ENCODE measurements around the gene LAMTOR5. TPM values are rescaled to one million over a fixed set of nuclear protein-coding genes. Genes with fewer than 3 reads are reported as not detected.

LAMTOR5 gene
- total RNA-seq, 2 donors from 2014 or later, result 130 to 146 TPM

- no peaks in the 10 kb centered on the region for H3K27me3 ChIP-seq
- H3K9me3 ChIP-seq, result no peaks in the 10 kb centered on the region
- H3K4me1 ChIP-seq, result no peaks in the 10 kb centered on the region
- no peak for TF ChIP-seq CTCF (IDR thresholded peaks at IDR 0.05)
- H3K4me3 ChIP-seq, result no peak overlapping the region
- H3K36me3 ChIP-seq, result no peaks in the 10 kb centered on the region
- intact Hi-C loops (cut with DNase I), result no loop called here
- H3K9ac ChIP-seq (ENCODE audit: low read depth in 2 of 2, low read length in 2 of 2), result no peak overlapping the region
- H3K27ac ChIP-seq, result no peak overlapping the region
- DNase-seq, result no peak
These were observed 27.5 kb upstream of the LAMTOR5 start for GRCh38 chr1:110434946-110435345.

- no peak overlapping the region for H3K4me3 ChIP-seq
- H3K27ac ChIP-seq, result no peak overlapping the region
- no peak for TF ChIP-seq CTCF (IDR thresholded peaks at IDR 0.05)
- no peaks in the 10 kb centered on the region for H3K4me1 ChIP-seq
- H3K9me3 ChIP-seq, result no peaks in the 10 kb centered on the region
- no peak for DNase-seq
- intact Hi-C loops (cut with DNase I), result no loop called here
- no peak overlapping the region for H3K9ac ChIP-seq (ENCODE audit: low read depth in 2 of 2, low read length in 2 of 2)
- H3K27me3 ChIP-seq, result no peaks in the 10 kb centered on the region
- no peaks in the 10 kb centered on the region for H3K36me3 ChIP-seq
These were observed 26.3 kb upstream of the LAMTOR5 start for GRCh38 chr1:110433803-110434202.

GRCh38 chr1:110433213-110433612 is 25.7 kb upstream of the LAMTOR5 start:
- no peak for TF ChIP-seq CTCF (IDR thresholded peaks at IDR 0.05)
- intact Hi-C loops (cut with DNase I), result no loop called here

GRCh38 chr1:110430901-110431300 is 23.4 kb upstream of the LAMTOR5 start:
- Histone ChIP-seq H3K36me3 (no peaks in the 10 kb centered on the region), H3K9me3 (no peaks in the 10 kb centered on the region), H3K27me3 (no peaks in the 10 kb centered on the region), H3K27ac (no peak overlapping the region), H3K4me1 (no peaks in the 10 kb centered on the region), H3K4me3 (no peak overlapping the region), H3K9ac (ENCODE audit: low read depth in 2 of 2, low read length in 2 of 2) (no peak overlapping the region)
- intact Hi-C loops (cut with DNase I), result no loop called here
- TF ChIP-seq CTCF (IDR thresholded peaks at IDR 0.05), result no peak
- no peak for DNase-seq

More at GRCh38 chr1:110433213-110433612, 25.7 kb upstream of the LAMTOR5 start:
- H3K27ac ChIP-seq, result no peak overlapping the region
- no peaks in the 10 kb centered on the region for H3K9me3 ChIP-seq
- H3K9ac ChIP-seq (ENCODE audit: low read depth in 2 of 2, low read length in 2 of 2), result no peak overlapping the region
- no peaks in the 10 kb centered on the region for H3K4me1 ChIP-seq
- no peaks in the 10 kb centered on the region for H3K36me3 ChIP-seq
- H3K27me3 ChIP-seq, result no peaks in the 10 kb centered on the region
- no peak overlapping the region for H3K4me3 ChIP-seq
- no peak for DNase-seq

- intact Hi-C loops (cut with DNase I), result no loop called here
- H3K9me3 ChIP-seq, result no peaks in the 10 kb centered on the region
- no peaks in the 10 kb centered on the region for H3K36me3 ChIP-seq
- no peak for DNase-seq
- H3K27ac ChIP-seq, result no peak overlapping the region
- no peak overlapping the region for H3K4me3 ChIP-seq
- no peaks in the 10 kb centered on the region for H3K4me1 ChIP-seq
- no peak overlapping the region for H3K9ac ChIP-seq (ENCODE audit: low read depth in 2 of 2, low read length in 2 of 2)
- H3K27me3 ChIP-seq, result no peaks in the 10 kb centered on the region
- TF ChIP-seq CTCF (IDR thresholded peaks at IDR 0.05), result no peak
These were observed 22.9 kb upstream of the LAMTOR5 start for GRCh38 chr1:110430366-110430765.

- Histone ChIP-seq H3K27ac (no peak overlapping the region), H3K9me3 (no peaks in the 10 kb centered on the region), H3K4me1 (no peaks in the 10 kb centered on the region), H3K36me3 (no peaks in the 10 kb centered on the region), H3K4me3 (no peak overlapping the region), H3K9ac (ENCODE audit: low read depth in 2 of 2, low read length in 2 of 2) (no peak overlapping the region), H3K27me3 (no peaks in the 10 kb centered on the region)
- no peak for DNase-seq
- no peak for TF ChIP-seq CTCF (IDR thresholded peaks at IDR 0.05)
- intact Hi-C loops (cut with DNase I), result no loop called here
These were observed 21.5 kb upstream of the LAMTOR5 start for GRCh38 chr1:110428946-110429345.
